HUES64 (cell line): ENCODE measurements around the gene ASB17.
"Not testable (repeated sequence)": the region's sequence is repeated elsewhere in the genome, so short reads cannot be mapped to it uniquely, and the experiment has no call there.

Experiments used
- H3K27ac ChIP-seq: 2 replicates; pipeline ENCODE4 v1.7.0; 2013; ENCODE audit warnings: low read depth, low read length, inconsistent platforms
- H3K27me3 ChIP-seq: 2 replicates; pipeline ENCODE4 v1.6.1; 2013; ENCODE audit warnings: mild to moderate bottlenecking, low read length; ENCODE audit not compliant: insufficient read depth
- H3K36me3 ChIP-seq: 2 replicates; pipeline ENCODE4 v1.6.1; 2013; ENCODE audit warnings: mild to moderate bottlenecking, low read length; ENCODE audit not compliant: insufficient read depth
- H3K4me1 ChIP-seq: 2 replicates; pipeline ENCODE4 v1.6.1; 2013; ENCODE audit warnings: mild to moderate bottlenecking, low read length, moderate library complexity; ENCODE audit not compliant: insufficient read depth
- H3K4me3 ChIP-seq: 2 replicates; pipeline ENCODE4 v1.5.1; 2013; ENCODE audit warnings: mild to moderate bottlenecking, low read length, moderate library complexity
- H3K9ac ChIP-seq: 2 replicates; pipeline ENCODE4 v1.6.1; 2013; ENCODE audit warnings: mild to moderate bottlenecking, low read depth, low read length
- H3K9me3 ChIP-seq: 2 replicates; pipeline ENCODE4 v1.6.1; 2013; ENCODE audit warnings: low read depth, low read length; ENCODE audit not compliant: insufficient read depth
- WGBS: fragments of 150-250, 120-280 bp; methylation state at CpG from one replicate; pipeline ENCODE4 v1.1.7; 2013; ENCODE audit warnings: missing lambda C conversion rate; 5-methylcytosine and 5-hydroxymethylcytosine counted together

The ASB17 gene

DNA sequence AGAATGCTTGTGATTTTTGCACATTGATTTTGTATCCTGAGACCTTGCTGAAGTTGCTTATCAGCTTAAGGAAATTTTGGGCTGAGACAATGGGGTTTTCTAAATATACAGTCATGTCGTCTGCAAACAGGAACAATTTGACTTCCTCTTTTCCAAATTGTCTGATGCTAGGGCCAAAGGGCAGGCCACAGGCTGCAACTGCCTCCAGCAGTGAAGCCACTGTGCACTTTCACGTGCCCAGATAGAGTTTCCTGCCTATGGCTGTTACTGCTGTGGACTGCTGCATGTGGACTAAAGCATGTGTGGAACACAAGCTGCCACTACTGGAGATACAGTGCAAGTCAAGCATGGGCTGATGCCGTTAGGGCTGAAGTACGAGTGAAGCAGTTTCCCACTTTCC lies 10.8 kb upstream of the ASB17 start:
- H3K9me3 ChIP-seq, H3K27ac ChIP-seq: not testable (repeated sequence)
- 94% methylated on average over 4 of the region's 4 CpGs for WGBS

DNA sequence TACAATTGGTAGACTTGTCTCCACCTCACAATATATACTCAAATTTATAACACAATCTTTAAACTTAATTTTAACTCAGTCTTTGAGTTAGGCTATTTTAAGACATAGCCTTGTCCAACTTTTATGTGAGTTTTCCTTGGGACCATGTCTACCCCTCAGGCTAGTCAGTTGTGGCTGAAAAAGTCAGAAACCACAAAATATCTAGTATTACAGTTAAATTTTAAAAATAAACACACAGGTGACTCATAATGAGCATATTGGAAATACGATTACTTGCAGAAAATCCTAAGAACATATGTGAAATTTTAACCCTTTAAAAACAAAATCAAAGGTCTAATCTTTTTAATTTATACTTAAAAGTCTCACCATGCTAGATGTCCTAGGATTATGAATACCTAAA lies 4.8 kb upstream of the ASB17 start:
- Histone ChIP-seq H3K27me3 (no peaks in the 10 kb centered on the region), H3K36me3 (no peaks in the 10 kb centered on the region), H3K9ac (no peak overlapping the region), H3K27ac (no peak overlapping the region), H3K4me3 (no peak overlapping the region), H3K4me1 (no peaks in the 10 kb centered on the region), H3K9me3 (no peaks in the 10 kb centered on the region)
- no CpG with 5 or more reads among the region's 1 CpG for WGBS

More for the DNA sequence above, 10.8 kb upstream of the ASB17 start:
- H3K36me3 ChIP-seq, H3K4me1 ChIP-seq, H3K9ac ChIP-seq, H3K4me3 ChIP-seq, H3K27me3 ChIP-seq: not testable (repeated sequence)

DNA sequence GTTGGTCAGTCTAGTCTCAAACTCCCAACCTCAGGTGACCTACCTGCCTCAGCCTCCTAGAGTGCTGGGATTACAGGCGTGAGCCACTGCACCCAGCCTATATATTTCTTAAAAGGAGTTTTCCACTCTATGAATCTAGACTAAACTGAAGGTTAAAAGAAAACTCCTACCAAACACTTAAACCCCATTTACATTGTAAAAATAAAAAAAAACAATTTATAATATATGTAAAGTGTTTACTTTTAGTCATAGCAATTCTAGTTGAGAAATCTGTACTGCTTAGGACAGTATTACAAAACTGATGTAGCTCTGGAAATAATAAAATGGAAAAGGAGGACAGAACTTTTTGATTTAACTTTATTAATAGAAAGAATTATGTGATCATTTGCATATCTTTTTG lies 9.5 kb downstream of the ASB17 start:
- 100% methylated on average over 1 of the region's 1 CpG for WGBS
- no peaks in the 10 kb centered on the region for H3K36me3 ChIP-seq
- no peak overlapping the region for H3K4me3 ChIP-seq
- no peak overlapping the region for H3K9ac ChIP-seq
- no peak overlapping the region for H3K27ac ChIP-seq
- no peaks in the 10 kb centered on the region for H3K4me1 ChIP-seq
- no peaks in the 10 kb centered on the region for H3K27me3 ChIP-seq
- no peaks in the 10 kb centered on the region for H3K9me3 ChIP-seq

DNA sequence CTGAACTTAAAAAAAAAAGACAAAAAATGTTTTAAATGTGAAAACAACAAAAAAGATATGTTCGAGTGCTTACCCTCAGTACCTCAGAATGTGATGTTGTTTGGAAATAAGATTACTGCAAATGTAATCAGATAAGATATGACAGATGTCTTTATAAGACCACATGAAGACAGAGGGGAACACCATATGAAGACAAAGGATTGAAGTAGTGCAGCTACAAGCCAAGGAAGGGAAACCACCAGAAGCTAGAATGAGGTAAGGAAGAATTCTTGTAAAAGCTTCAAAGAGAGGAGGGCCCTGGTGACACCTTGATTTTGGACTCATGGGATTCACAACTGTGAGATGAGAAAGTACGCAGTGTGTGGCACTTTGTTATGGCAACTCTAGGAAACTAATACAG lies 15.4 kb downstream of the ASB17 start:
- Histone ChIP-seq H3K9ac (no peak overlapping the region), H3K4me3 (no peak overlapping the region), H3K27me3 (no peaks in the 10 kb centered on the region), H3K27ac (no peak overlapping the region), H3K36me3 (no peaks in the 10 kb centered on the region), H3K9me3 (no peaks in the 10 kb centered on the region), H3K4me1 (no peaks in the 10 kb centered on the region)
- WGBS = 93% methylated on average over 2 of the region's 2 CpGs

DNA sequence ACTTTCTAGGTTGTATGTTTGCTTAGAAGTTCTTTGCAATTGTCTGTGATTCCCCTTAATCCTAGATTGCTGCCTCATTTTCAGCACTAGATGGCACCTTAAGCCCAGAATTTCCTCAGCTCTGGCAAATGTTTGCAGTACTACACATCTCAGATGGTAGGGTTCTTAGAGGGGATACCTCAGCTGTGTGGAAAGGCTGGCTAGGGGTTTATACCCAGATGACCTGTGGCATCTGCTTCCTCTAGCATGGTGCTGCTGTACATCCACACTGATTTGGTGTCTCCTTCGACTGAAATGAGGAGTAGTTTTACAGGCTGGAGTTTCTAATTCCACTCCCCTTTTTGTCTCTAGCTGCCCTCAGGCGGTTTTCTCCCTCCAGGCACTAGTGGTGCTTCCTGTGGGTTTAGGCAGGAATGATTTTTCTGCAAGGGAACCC lies 23.5 kb downstream of the ASB17 start:
- no peak overlapping the region for H3K4me3 ChIP-seq

DNA sequence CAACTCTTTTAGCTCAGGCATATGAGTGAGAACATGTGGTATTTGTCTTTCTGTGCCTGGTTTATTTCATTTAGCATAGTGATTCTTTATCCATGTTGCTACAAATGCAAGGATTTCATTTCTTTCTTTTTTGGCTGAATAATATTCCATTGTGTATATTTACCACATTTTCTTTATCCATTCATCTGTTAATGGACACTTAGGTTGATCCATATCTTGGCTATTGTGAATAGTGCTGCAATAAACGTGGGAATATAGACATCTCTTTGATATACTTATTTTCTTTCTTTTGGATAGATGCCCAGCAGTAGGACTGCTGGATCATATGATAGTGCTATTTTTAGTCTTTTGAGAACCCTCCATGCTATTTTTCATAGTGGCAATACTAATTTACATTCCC lies 30.8 kb downstream of the ASB17 start:
- H3K27me3 ChIP-seq = peaks cover 2% of the 10 kb centered on the region; the same call in 1 of the 2 replicates
- H3K4me3 ChIP-seq = no peak overlapping the region
- no peak overlapping the region for H3K27ac ChIP-seq
- H3K4me1 ChIP-seq = no peaks in the 10 kb centered on the region
- H3K9ac ChIP-seq = no peak overlapping the region
- H3K9me3 ChIP-seq = no peaks in the 10 kb centered on the region
- WGBS = no CpG with 5 or more reads among the region's 1 CpG
- H3K36me3 ChIP-seq = no peaks in the 10 kb centered on the region

More for the DNA sequence above, 23.5 kb downstream of the ASB17 start:
- H3K36me3 ChIP-seq = no peaks in the 10 kb centered on the region
- WGBS = 17% methylated on average over 1 of the region's 2 CpGs
- H3K4me1 ChIP-seq = 0 out of 2 replicates have a peak, but pooled peaks cover 3% of the 10 kb centered on the region
- H3K9ac ChIP-seq = no peak overlapping the region
- H3K27ac ChIP-seq = no peak overlapping the region
- no peaks in the 10 kb centered on the region for H3K27me3 ChIP-seq
- peaks cover 3% of the 10 kb centered on the region; the same call in 1 of the 2 replicates for H3K9me3 ChIP-seq

DNA sequence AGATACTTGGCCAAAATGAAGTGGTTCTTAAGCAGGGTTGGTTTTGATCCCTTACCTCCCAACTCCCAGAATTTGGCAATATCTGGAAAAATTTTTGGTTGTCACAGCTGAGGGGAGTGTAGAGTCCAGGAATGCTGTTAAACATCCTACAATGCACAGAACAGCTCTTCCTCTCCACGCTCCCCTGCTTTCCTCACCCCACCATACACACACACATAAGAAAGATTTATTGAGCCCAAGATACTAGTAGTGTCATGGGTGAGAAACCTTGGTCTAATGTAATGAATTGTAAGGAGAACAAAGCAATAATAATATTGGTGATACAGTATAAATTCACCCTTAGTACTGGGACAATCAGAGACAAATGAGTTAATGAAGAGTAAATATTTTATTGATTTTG lies 47.8 kb downstream of the ASB17 start:
- no peaks in the 10 kb centered on the region for H3K36me3 ChIP-seq
- no peaks in the 10 kb centered on the region for H3K4me1 ChIP-seq
- WGBS = no CpG with 5 or more reads among the region's 1 CpG
- H3K27me3 ChIP-seq = no peaks in the 10 kb centered on the region
- no peak overlapping the region for H3K4me3 ChIP-seq
- H3K27ac ChIP-seq = no peak overlapping the region
- H3K9me3 ChIP-seq = no peaks in the 10 kb centered on the region
- H3K9ac ChIP-seq = no peak overlapping the region

DNA sequence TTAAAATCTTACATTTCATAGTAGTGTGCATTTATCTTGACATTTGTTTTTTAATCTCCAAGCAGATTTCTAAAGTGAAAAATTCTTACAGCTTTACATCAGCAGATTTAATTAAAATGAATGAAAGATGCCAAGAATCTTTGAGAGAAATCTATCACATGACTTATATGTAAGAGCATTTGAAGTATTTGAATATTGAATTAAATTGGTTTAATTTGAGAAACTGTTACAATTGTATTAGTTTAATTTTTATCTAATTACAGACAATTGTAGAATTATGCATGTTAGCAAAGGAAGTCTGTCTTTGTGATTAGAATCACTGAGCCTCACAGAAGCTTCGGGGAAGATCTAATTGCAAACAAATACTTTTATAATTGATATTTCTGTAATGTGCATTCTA lies 52.2 kb downstream of the ASB17 start:
- Histone ChIP-seq H3K4me1 (no peaks in the 10 kb centered on the region), H3K27me3 (no peaks in the 10 kb centered on the region), H3K27ac (no peak overlapping the region), H3K36me3 (no peaks in the 10 kb centered on the region), H3K4me3 (no peak overlapping the region), H3K9ac (no peak overlapping the region), H3K9me3 (no peaks in the 10 kb centered on the region)
- WGBS = no CpG with 5 or more reads among the region's 1 CpG

DNA sequence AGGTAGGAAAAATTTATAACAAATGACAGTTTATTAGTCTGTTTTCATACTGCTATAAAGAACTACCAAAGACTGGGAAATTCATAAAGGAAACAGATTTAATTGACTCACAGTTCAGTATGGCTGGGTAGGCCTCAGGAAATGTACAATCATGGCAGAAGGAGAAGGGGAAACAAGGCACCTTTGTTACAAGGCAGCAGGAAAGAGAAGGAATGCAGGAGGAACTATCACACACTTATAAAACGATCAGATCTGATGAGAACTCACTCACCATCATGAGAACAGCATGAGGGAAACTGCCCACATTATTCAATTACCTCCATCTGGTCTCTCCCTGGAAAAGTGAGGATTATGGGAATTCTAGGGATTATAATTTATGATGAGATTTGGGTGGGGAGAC lies 61.3 kb downstream of the ASB17 start:
- Histone ChIP-seq H3K27me3 (no peaks in the 10 kb centered on the region), H3K36me3 (no peaks in the 10 kb centered on the region), H3K4me1 (no peaks in the 10 kb centered on the region), H3K4me3 (no peak overlapping the region), H3K9me3 (peaks cover 10% of the 10 kb centered on the region; the same call in 1 of the 2 replicates), H3K27ac (no peak overlapping the region), H3K9ac (no peak overlapping the region)
- WGBS = 83% methylated on average over 1 of the region's 1 CpG
